HEK293 (cell line): ENCODE results near the gene SLFN12L.
A peak's percentile ranks its signal among the peaks of the same experiment; 100 is the strongest.

Experiments
- EGR2 ChIP-seq: fragments of 450-650 bp; formaldehyde crosslinking; IDR thresholded peaks from 2 replicates; pipeline ENCODE4 v1.5.1; 2016; ENCODE audit warnings: low read depth, missing biosample characterization, missing genetic modification characterization
- GLI4 ChIP-seq: fragments of 450-650 bp; formaldehyde crosslinking; IDR thresholded peaks from 2 replicates; pipeline ENCODE4 v1.5.1; 2016; ENCODE audit warnings: missing biosample characterization, missing genetic modification characterization
- HOXD13 ChIP-seq: sonication (generic); formaldehyde crosslinking; IDR thresholded peaks from 2 replicates; pipeline ENCODE4 v1.8.0; 2022; ENCODE audit warnings: missing genetic modification reagents, borderline replicate concordance
- KLF8 ChIP-seq: fragments of 450-650 bp; formaldehyde crosslinking; IDR thresholded peaks from 2 replicates; pipeline ENCODE4 v1.5.1; 2016; ENCODE audit warnings: missing biosample characterization, missing genetic modification characterization
- SP2 ChIP-seq: fragments of 450-650 bp; formaldehyde crosslinking; IDR thresholded peaks from 2 replicates; pipeline ENCODE4 v1.5.1; 2016; ENCODE audit warnings: missing biosample characterization, missing genetic modification characterization
- WT1 ChIP-seq: fragments of 450-650 bp; formaldehyde crosslinking; IDR thresholded peaks from 2 replicates; pipeline ENCODE4 v1.5.1; 2016; ENCODE audit warnings: missing biosample characterization, missing genetic modification characterization
- YY1 ChIP-seq: fragments of 450-650 bp; formaldehyde crosslinking; IDR thresholded peaks from 2 replicates; pipeline ENCODE4 v1.5.1; 2018; ENCODE audit warnings: missing biosample characterization, missing genetic modification characterization
- ZBTB17 ChIP-seq: fragments of 450-650 bp; formaldehyde crosslinking; IDR thresholded peaks from 2 replicates; pipeline ENCODE4 v1.5.1; 2016; ENCODE audit warnings: missing biosample characterization, missing genetic modification characterization
- ZBTB8A ChIP-seq: fragments of 450-650 bp; formaldehyde crosslinking; IDR thresholded peaks from 2 replicates; pipeline ENCODE4 v1.5.1; 2016; ENCODE audit warnings: missing biosample characterization, missing genetic modification characterization
- ZNF138 ChIP-seq: fragments of 450-650 bp; formaldehyde crosslinking; IDR thresholded peaks from 2 replicates; pipeline ENCODE4 v1.5.1; 2016; ENCODE audit warnings: missing biosample characterization, missing genetic modification characterization, borderline replicate concordance
- ZNF2 ChIP-seq: fragments of 450-650 bp; formaldehyde crosslinking; IDR thresholded peaks from 2 replicates; pipeline ENCODE4 v1.5.1; 2016; ENCODE audit warnings: missing biosample characterization, missing genetic modification characterization
- ZNF23 ChIP-seq: fragments of 450-650 bp; formaldehyde crosslinking; IDR thresholded peaks from 2 replicates; pipeline ENCODE4 v1.5.1; 2016; ENCODE audit warnings: missing biosample characterization, missing genetic modification characterization, borderline replicate concordance
- ZNF24 ChIP-seq: fragments of 450-650 bp; formaldehyde crosslinking; IDR thresholded peaks from 2 replicates; pipeline ENCODE4 v1.5.1; 2016; ENCODE audit warnings: missing biosample characterization, missing genetic modification characterization
- ZNF341 ChIP-seq: fragments of 450-650 bp; formaldehyde crosslinking; IDR thresholded peaks from 2 replicates; pipeline ENCODE4; 2016; ENCODE audit warnings: low read depth, missing biosample characterization, missing genetic modification characterization
- ZNF404 ChIP-seq: fragments of 450-650 bp; formaldehyde crosslinking; IDR thresholded peaks from 2 replicates; pipeline ENCODE4 v1.5.1; 2017; ENCODE audit warnings: missing biosample characterization, missing genetic modification characterization
- ZNF449 ChIP-seq: fragments of 450-650 bp; formaldehyde crosslinking; IDR thresholded peaks from 2 replicates; pipeline ENCODE4 v1.5.1; 2017; ENCODE audit warnings: missing biosample characterization, mild to moderate bottlenecking, missing genetic modification characterization, moderate library complexity
- ZNF501 ChIP-seq: fragments of 450-650 bp; formaldehyde crosslinking; IDR thresholded peaks from 2 replicates; pipeline ENCODE4 v1.5.1; 2016; ENCODE audit warnings: missing biosample characterization, missing genetic modification characterization
- ZNF510 ChIP-seq: fragments of 450-650 bp; formaldehyde crosslinking; IDR thresholded peaks from 2 replicates; pipeline ENCODE4 v1.5.1; 2018; ENCODE audit warnings: mild to moderate bottlenecking, missing genetic modification characterization, missing biosample characterization; ENCODE audit not compliant: insufficient replicate concordance
- ZNF530 ChIP-seq: fragments of 450-650 bp; formaldehyde crosslinking; IDR thresholded peaks from 2 replicates; pipeline ENCODE4 v1.5.1; 2016; ENCODE audit warnings: low read depth, missing biosample characterization, missing genetic modification characterization
- ZNF555 ChIP-seq: fragments of 450-650 bp; formaldehyde crosslinking; conservative IDR thresholded peaks from 2 replicates; pipeline ENCODE4 v1.5.1; 2017; ENCODE audit warnings: missing biosample characterization, mild to moderate bottlenecking, missing genetic modification characterization, inconsistent platforms
- ZNF561 ChIP-seq: fragments of 450-650 bp; IDR thresholded peaks from 2 replicates; pipeline ENCODE4 v1.5.1; 2018; ENCODE audit warnings: missing biosample characterization, missing genetic modification characterization, borderline replicate concordance
- ZNF600 ChIP-seq: fragments of 450-650 bp; formaldehyde crosslinking; IDR thresholded peaks from 2 replicates; pipeline ENCODE4 v1.5.1; 2016; ENCODE audit warnings: missing biosample characterization, missing genetic modification characterization
- ZNF701 ChIP-seq: fragments of 450-650 bp; formaldehyde crosslinking; IDR thresholded peaks from 2 replicates; pipeline ENCODE4 v1.5.1; 2016; ENCODE audit warnings: missing biosample characterization, missing genetic modification characterization
- ZNF707 ChIP-seq: fragments of 450-650 bp; formaldehyde crosslinking; IDR thresholded peaks from 2 replicates; pipeline ENCODE4 v1.5.1; 2016; ENCODE audit warnings: missing biosample characterization, missing genetic modification characterization
- ZSCAN23 ChIP-seq: fragments of 450-650 bp; formaldehyde crosslinking; IDR thresholded peaks from 2 replicates; pipeline ENCODE4 v1.5.1; 2016; ENCODE audit warnings: missing biosample characterization, missing genetic modification characterization
- ZXDB ChIP-seq: fragments of 450-650 bp; formaldehyde crosslinking; IDR thresholded peaks from 2 replicates; pipeline ENCODE4 v1.5.1; 2016; ENCODE audit warnings: missing biosample characterization, missing genetic modification characterization
- TF ChIP-seq, protein P1 (sequence below): fragments of 450-650 bp; formaldehyde crosslinking; IDR thresholded peaks from 2 replicates; pipeline ENCODE4 v1.5.1; 2016; ENCODE audit warnings: missing biosample characterization, missing genetic modification characterization
- TF ChIP-seq, protein P2 (sequence below): fragments of 450-650 bp; formaldehyde crosslinking; IDR thresholded peaks from 2 replicates; pipeline ENCODE4 v1.5.1; 2017; ENCODE audit warnings: missing biosample characterization, missing genetic modification characterization
- TF ChIP-seq, protein P3 (sequence below): fragments of 450-650 bp; formaldehyde crosslinking; IDR thresholded peaks from 2 replicates; pipeline ENCODE4 v1.5.1; 2016; ENCODE audit warnings: missing biosample characterization, missing genetic modification characterization
- TF ChIP-seq, protein P4 (sequence below): fragments of 450-650 bp; formaldehyde crosslinking; IDR thresholded peaks from 2 replicates; pipeline ENCODE4 v1.5.1; 2016; ENCODE audit warnings: missing biosample characterization, missing genetic modification characterization

The SLFN12L gene

DNA sequence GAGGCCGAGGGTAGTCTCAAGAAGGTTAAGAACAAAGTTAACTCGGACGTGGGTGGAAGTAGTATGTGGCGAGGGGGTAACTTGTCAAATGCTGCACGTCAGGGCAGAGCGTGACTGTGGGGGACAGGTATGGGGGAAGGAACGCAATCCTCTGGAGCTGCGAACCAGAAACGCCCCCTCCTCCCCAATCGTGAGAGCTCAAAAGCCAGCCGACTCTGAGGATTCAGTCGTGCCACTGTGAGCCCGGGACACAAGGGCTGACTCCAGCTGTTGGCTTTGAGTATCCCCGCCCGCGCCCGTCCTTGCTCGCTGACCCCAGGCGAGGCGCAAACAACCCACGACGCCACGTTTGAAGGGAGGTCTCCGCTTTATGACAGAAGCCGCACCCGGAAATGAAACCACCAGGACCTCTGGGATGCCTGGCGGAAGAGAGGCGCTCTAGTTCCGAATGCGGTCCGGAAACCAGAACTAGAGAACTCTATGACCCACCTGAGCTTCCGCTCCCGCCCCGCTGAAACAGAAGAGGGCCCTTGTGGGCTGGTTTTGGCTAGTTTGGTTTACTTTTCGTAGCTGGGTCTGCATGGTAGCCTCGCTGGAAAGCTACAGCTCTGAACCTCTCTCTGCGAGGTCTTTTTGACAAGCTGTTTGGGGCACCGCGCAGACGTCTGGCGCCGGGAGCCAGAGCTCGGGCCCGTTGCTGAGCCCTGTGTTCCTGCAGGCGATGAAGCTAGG, 40.9 kb upstream of the SLFN12L start, which contains the start of gene PEX12 (continued):
- TF ChIP-seq, protein P1, sequence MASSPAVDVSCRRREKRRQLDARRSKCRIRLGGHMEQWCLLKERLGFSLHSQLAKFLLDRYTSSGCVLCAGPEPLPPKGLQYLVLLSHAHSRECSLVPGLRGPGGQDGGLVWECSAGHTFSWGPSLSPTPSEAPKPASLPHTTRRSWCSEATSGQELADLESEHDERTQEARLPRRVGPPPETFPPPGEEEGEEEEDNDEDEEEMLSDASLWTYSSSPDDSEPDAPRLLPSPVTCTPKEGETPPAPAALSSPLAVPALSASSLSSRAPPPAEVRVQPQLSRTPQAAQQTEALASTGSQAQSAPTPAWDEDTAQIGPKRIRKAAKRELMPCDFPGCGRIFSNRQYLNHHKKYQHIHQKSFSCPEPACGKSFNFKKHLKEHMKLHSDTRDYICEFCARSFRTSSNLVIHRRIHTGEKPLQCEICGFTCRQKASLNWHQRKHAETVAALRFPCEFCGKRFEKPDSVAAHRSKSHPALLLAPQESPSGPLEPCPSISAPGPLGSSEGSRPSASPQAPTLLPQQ (tag by site-specific recombination) = peak; percentile 43; the same call in 1 of the 2 replicates
- TF ChIP-seq ZNF2 (tag by site-specific recombination) (peak; percentile 54; the same call in 1 of the 2 replicates), ZNF341 (tag by site-specific recombination) (peak; percentile 53), ZNF701 (no peak), ZNF707 (tag by site-specific recombination) (no peak), ZNF404 (tag by site-specific recombination) (no peak), ZNF530 (no peak), YY1 (tag by site-specific recombination) (peak; percentile 77), ZNF600 (tag by site-specific recombination) (peak; percentile 68; the same call in 1 of the 2 replicates), KLF8 (peak; percentile 83), ZSCAN23 (tag by site-specific recombination) (0 out of 2 replicates have a peak, but pooled peaks have one; percentile 45), WT1 (tag by site-specific recombination) (peak; percentile 55; the same call in 1 of the 2 replicates), EGR2 (peak; percentile 79), ZNF449 (tag by site-specific recombination) (peak; percentile 24; the same call in 1 of the 2 replicates), ZBTB8A (peak; percentile 58; the same call in 1 of the 2 replicates), ZNF501 (tag by site-specific recombination) (peak; percentile 70), ZNF555 (tag by site-specific recombination) (no peak), ZXDB (tag by site-specific recombination) (peak; percentile 65; the same call in 1 of the 2 replicates), GLI4 (tag by site-specific recombination) (0 out of 2 replicates have a peak, but pooled peaks have one; percentile 65), ZNF23 (no peak), HOXD13 (peak; percentile 86; the same call in 1 of the 2 replicates), ZNF561 (tag by site-specific recombination) (peak; percentile 74), ZNF24 (tag by site-specific recombination) (peak; percentile 80), ZBTB17 (tag by site-specific recombination) (peak; percentile 69), ZNF510 (tag by site-specific recombination) (peak; percentile 16), SP2 (tag by site-specific recombination) (peak; percentile 84), ZNF138 (tag by site-specific recombination) (no peak)
- TF ChIP-seq, protein P2, sequence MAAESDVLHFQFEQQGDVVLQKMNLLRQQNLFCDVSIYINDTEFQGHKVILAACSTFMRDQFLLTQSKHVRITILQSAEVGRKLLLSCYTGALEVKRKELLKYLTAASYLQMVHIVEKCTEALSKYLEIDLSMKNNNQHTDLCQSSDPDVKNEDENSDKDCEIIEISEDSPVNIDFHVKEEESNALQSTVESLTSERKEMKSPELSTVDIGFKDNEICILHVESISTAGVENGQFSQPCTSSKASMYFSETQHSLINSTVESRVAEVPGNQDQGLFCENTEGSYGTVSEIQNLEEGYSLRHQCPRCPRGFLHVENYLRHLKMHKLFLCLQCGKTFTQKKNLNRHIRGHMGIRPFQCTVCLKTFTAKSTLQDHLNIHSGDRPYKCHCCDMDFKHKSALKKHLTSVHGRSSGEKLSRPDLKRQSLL (tag by site-specific recombination) = peak; percentile 84
- TF ChIP-seq, protein P3, sequence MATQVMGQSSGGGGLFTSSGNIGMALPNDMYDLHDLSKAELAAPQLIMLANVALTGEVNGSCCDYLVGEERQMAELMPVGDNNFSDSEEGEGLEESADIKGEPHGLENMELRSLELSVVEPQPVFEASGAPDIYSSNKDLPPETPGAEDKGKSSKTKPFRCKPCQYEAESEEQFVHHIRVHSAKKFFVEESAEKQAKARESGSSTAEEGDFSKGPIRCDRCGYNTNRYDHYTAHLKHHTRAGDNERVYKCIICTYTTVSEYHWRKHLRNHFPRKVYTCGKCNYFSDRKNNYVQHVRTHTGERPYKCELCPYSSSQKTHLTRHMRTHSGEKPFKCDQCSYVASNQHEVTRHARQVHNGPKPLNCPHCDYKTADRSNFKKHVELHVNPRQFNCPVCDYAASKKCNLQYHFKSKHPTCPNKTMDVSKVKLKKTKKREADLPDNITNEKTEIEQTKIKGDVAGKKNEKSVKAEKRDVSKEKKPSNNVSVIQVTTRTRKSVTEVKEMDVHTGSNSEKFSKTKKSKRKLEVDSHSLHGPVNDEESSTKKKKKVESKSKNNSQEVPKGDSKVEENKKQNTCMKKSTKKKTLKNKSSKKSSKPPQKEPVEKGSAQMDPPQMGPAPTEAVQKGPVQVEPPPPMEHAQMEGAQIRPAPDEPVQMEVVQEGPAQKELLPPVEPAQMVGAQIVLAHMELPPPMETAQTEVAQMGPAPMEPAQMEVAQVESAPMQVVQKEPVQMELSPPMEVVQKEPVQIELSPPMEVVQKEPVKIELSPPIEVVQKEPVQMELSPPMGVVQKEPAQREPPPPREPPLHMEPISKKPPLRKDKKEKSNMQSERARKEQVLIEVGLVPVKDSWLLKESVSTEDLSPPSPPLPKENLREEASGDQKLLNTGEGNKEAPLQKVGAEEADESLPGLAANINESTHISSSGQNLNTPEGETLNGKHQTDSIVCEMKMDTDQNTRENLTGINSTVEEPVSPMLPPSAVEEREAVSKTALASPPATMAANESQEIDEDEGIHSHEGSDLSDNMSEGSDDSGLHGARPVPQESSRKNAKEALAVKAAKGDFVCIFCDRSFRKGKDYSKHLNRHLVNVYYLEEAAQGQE = no peak
- TF ChIP-seq, protein P4, sequence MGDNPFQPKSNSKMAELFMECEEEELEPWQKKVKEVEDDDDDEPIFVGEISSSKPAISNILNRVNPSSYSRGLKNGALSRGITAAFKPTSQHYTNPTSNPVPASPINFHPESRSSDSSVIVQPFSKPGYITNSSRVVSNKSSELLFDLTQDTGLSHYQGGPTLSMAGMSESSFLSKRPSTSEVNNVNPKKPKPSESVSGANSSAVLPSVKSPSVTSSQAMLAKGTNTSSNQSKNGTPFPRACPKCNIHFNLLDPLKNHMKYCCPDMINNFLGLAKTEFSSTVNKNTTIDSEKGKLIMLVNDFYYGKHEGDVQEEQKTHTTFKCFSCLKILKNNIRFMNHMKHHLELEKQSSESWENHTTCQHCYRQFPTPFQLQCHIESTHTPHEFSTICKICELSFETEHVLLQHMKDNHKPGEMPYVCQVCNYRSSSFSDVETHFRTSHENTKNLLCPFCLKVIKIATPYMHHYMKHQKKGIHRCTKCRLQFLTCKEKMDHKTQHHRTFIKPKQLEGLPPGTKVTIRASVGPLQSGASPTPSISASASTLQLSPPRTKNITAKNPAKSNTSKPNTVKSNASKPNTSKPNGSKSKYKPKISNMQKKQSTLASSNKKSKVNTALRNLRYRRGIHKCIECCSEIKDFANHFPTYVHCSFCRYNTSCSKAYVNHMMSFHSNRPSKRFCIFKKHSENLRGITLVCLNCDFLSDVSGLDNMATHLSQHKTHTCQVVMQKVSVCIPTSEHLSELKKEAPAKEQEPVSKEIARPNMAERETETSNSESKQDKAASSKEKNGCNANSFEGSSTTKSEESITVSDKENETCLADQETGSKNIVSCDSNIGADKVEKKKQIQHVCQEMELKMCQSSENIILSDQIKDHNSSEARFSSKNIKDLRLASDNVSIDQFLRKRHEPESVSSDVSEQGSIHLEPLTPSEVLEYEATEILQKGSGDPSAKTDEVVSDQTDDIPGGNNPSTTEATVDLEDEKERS = no peak
